GM12873 (cell line): ENCODE data around the gene LCP2.

Experiments
- TF ChIP-seq, protein P1 (sequence below): IDR thresholded peaks from 2 replicates; pipeline ENCODE4 v1.5.1; 2012; ENCODE audit warnings: low read depth, mild to moderate bottlenecking, moderate library complexity, low read length, control low read depth; ENCODE audit not compliant: insufficient read depth; ENCODE audit errors: missing control alignments

Gene LCP2

DNA sequence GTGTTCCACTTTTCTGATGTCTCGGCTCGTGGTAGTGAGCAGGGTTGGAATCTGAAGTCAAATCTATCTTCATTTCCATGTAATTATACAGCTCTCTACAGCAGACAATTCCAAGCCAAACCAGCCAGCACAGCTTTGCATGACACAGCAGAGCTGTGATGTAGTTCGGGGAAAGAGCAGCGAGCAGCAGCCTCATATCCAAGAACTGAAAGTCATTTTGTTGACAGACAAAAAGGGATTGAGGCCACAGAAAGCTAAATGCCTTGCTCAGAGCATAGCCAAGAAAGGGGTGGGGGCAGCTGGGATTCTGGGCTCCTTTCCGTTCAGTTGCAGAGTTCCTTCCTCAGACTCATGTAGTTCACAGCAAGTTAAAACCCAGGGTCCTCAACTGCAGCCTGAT lies 32.1 kb downstream of the LCP2 start:
- TF ChIP-seq, protein P1, sequence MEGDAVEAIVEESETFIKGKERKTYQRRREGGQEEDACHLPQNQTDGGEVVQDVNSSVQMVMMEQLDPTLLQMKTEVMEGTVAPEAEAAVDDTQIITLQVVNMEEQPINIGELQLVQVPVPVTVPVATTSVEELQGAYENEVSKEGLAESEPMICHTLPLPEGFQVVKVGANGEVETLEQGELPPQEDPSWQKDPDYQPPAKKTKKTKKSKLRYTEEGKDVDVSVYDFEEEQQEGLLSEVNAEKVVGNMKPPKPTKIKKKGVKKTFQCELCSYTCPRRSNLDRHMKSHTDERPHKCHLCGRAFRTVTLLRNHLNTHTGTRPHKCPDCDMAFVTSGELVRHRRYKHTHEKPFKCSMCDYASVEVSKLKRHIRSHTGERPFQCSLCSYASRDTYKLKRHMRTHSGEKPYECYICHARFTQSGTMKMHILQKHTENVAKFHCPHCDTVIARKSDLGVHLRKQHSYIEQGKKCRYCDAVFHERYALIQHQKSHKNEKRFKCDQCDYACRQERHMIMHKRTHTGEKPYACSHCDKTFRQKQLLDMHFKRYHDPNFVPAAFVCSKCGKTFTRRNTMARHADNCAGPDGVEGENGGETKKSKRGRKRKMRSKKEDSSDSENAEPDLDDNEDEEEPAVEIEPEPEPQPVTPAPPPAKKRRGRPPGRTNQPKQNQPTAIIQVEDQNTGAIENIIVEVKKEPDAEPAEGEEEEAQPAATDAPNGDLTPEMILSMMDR: no peak

DNA sequence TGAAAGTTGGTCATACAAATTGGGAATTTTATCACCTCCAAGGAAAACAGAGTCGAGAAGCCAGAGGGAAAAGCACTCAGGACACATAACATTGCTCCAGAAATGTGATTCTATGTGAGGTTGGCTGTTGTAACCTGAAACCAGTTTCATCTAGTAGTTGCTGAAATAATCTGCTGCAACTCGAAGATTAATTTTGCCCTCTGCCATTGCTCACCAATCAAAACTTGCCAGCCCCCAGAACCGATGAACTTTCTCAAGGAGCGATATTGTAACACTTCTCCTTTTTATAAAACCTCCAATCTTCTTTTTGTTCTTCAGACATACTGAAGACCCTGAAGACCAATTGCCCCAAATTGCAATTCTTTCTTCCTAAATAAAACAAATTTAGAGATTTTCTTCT lies 33.7 kb downstream of the LCP2 start:
- TF ChIP-seq, protein P1: no peak

DNA sequence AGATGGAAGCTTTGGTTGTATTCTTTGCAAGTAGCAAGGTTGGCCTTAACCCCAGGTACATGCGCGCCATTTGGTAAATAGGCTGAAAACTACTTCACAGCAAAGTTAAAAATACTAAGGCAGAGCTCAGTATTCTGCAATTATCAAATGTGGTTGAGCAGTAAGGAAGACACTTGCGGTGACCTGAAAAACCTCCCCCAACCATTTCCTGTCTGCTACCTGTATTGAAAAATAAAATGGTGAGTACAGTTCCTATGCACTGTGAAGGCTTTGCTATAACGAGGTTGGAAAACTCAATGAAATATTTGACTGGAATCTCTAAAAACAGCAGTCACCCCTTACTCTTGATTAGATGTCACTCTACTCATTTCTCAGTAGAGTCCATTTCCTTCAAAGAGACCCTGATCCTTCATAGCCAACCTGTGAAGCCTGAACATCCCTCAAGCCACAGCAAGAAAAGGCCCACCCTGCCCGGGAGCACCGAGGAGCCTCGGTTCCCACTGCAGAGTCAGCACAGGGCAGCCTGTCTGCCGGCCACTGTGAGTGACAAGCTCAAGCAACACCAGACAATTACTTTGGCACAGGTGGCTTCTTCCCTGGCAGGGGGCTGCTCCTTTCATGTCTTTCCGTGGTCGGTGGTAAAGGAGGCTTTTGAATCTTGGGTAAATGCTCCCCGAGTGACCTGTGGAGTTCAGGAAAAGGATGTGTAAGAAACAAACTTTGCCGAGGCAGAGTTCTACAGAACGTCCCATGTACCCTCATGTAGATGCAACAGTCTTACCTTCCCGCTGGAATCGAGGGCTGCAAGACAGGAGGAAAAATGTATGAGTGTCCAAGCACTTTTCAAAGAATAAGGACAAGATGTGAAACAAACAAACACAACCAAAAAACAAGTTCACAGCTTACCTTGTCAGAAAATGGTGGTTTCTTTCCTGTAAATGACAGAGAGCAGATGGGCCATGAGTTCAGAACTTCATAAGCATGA lies 35.2 kb downstream of the LCP2 start:
- TF ChIP-seq, protein P1: no peak

DNA sequence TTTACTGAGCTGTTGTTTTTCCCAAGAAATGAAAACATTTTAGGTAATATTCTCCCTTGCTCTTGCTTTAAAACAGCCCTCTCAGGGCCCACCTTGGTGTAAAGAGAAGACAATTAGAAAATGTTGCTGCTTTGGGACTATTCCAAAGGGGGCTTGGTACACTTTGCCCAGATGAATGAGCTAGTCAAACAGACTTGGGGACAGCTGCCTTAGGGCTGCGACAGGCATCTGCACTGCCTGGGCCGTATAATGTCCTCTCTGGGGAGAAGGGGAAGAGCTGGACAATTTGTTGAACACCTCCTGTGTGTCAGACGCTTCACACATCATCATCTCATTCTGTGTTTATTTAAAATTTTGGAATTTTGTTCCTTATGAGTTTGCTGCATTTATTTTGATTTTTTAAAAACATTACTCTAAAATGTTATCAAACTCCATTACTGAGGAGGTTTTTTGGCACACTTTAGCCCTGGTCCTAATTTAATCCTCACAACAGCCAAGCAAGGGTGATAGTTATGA lies 36.0 kb downstream of the LCP2 start:
- TF ChIP-seq, protein P1: no peak

DNA sequence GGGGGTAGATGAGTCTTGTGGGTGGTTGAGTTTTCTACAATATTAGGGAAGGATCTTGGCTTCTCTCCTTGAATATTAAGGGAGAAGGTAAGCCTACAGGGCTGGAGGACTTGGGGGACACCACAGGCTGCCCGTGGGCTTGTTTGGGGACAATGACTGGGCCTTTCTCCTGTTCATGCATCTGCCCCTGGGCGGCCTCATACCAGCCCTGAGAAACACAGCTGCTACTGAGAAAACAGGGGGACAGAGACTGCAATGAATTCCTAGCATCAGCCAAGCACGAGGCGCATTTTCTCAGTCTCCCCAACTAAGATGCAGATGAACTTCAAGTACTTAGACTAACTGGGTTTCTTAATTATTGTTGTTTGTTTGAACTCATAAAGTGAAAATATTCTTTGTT lies 40.2 kb downstream of the LCP2 start:
- TF ChIP-seq, protein P1: no peak

DNA sequence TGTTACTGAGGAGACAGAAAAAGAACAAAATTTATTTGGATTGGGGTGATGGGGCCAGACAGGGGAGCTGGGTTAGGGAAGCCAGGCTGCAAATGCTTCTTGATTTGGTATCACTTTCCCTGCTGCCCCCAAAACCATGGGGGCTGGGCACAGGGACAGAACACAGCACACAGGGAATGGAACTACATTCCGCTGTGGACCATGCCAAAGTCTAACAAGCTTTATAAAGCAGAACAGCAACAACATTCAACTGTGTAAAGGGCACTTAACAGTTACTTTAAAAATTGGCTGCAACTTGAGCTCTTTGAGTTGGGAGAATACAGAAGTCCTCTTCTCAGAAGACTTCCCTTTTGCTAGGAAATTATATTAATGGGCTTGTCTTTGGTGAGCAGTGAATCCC lies 41.0 kb downstream of the LCP2 start:
- TF ChIP-seq, protein P1: no peak

DNA sequence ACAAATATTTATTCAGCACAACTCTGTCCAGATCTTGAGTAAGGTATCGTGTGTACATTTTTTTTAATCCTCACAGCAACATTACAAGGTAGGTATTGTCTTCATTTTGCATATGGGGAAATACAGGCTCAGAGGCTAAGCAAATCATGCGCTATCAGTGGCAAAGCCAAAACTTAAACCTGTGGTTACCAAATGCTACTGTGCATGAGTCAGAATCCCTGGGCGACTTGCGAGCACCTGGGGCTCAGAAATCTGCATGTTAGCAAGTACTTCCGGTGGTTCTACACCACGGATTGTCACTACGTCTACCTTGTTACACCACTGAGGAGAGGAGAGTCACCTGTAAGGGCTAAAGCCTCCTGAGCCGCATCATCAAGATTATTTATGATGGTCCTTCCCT lies 43.5 kb downstream of the LCP2 start:
- TF ChIP-seq, protein P1: no peak
